GM12878 (cell line): ENCODE results near the gene NUB1. TPM values are rescaled to one million over a fixed set of nuclear protein-coding genes. Genes with fewer than 3 reads are reported as not detected.
A peak's percentile ranks its signal among the peaks of the same experiment; 100 is the strongest.

Source experiments
- ATAC-seq: fragments of 200-7000 bp; cut with Tn5 transposase; 3 replicates; pipeline ENCODE4 v1.9.1; 2020; ENCODE audit warnings: mild to moderate bottlenecking, moderate library complexity
- BruUV-seq: library from RNA; stranded (reverse); fragments of 400-500 nt; replicated peaks from 2 replicates; lab custom pipeline; 2021; lab: Mats Ljungman, UMichigan
- CTCF ChIA-PET: fragments of 300-600 bp; sonication (Branson Sonifier 250); formaldehyde crosslinking; extraction: SDS; loops from one replicate; lab custom pipeline; 2021; ENCODE audit warnings: inconsistent platforms; lab: Yijun Ruan, JAX
- POLR2A ChIA-PET: fragments of 350-600 bp; formaldehyde crosslinking; extraction: SDS; loops from one replicate; lab custom pipeline; 2021; ENCODE audit warnings: inconsistent platforms; lab: Charles Lee
- RAD21 ChIA-PET: fragments of 300-600 bp; sonication (Branson Sonifier 250); formaldehyde crosslinking; loops from one replicate; lab custom pipeline; 2023; ENCODE audit warnings: antibody characterized with exemption; ENCODE audit not compliant: unreplicated experiment; lab: Charles Lee
- SMC1A ChIA-PET: fragments of 300-600 bp; sonication (Branson Sonifier 250); formaldehyde crosslinking; loops from one replicate; lab custom pipeline; 2023; ENCODE audit not compliant: unreplicated experiment, uncharacterized antibody; lab: Charles Lee
- DNase-seq: peaks from one replicate; pipeline ENCODE4 v3.0.0-alpha.2; 2011; ENCODE audit warnings: low read depth, low spot score
- FAIRE-seq: peaks from 3 replicates; lab custom pipeline; 2011; peaks lifted over from hg19 to GRCh38; lab: Jason Lieb, UNC
- H2AFZ ChIP-seq: 2 replicates; pipeline ENCODE4 v1.6.0; 2011; ENCODE audit warnings: low read depth, low read length, control low read depth; ENCODE audit not compliant: control insufficient read depth
- H3K27ac ChIP-seq: 2 replicates; pipeline ENCODE4 v1.5.1; 2011; ENCODE audit warnings: control low read depth; ENCODE audit not compliant: control insufficient read depth, insufficient read depth
- H3K27me3 ChIP-seq, 2 experiments: replicated peaks in 1 of 2; 2 replicates each; pipeline versions ENCODE4 v1.6.0 to v1.6.1; 2011; ENCODE audit warnings: low read length in 1 of 2; ENCODE audit not compliant: control insufficient read depth in 2 of 2, insufficient read depth in 2 of 2
- H3K36me3 ChIP-seq, 2 experiments: 2 replicates each; pipeline ENCODE4 v1.5.1; 2011; ENCODE audit warnings: low read length in 1 of 2; ENCODE audit not compliant: control insufficient read depth in 2 of 2, insufficient read depth in 2 of 2
- H3K4me1 ChIP-seq: 2 replicates; pipeline ENCODE4 v1.6.1; 2011; ENCODE audit warnings: mild to moderate bottlenecking, low read length, moderate library complexity, mixed read lengths; ENCODE audit not compliant: control insufficient read depth, insufficient read depth
- H3K4me2 ChIP-seq: 2 replicates; pipeline ENCODE4 v1.6.0; 2011; ENCODE audit warnings: control low read depth; ENCODE audit not compliant: control insufficient read depth, insufficient read depth
- H3K4me3 ChIP-seq: fragments of 200-600 bp; sonication (generic); 2 replicates; pipeline ENCODE4 v1.5.1; 2016
- H3K79me2 ChIP-seq: 2 replicates; pipeline ENCODE4 v1.6.0; 2011; ENCODE audit warnings: low read length; ENCODE audit not compliant: control insufficient read depth, insufficient read depth
- H3K9ac ChIP-seq: 2 replicates; pipeline ENCODE4 v1.8.0; 2011; ENCODE audit warnings: low read length, control low read depth, mixed read lengths; ENCODE audit not compliant: control insufficient read depth, insufficient read depth
- H3K9me3 ChIP-seq: replicated peaks from 3 replicates; pipeline ENCODE4 v1.5.1; 2011; ENCODE audit warnings: mild to moderate bottlenecking, low read length; ENCODE audit not compliant: control insufficient read depth, insufficient read depth
- H4K20me1 ChIP-seq: 2 replicates; pipeline ENCODE4 v1.6.0; 2011; ENCODE audit not compliant: control insufficient read depth, insufficient read depth
- BACH1 ChIP-seq: fragments of 450-650 bp; IDR thresholded peaks from 2 replicates; pipeline ENCODE4 v1.6.1; 2017; ENCODE audit warnings: mild to moderate bottlenecking, borderline replicate concordance
- NBN ChIP-seq: fragments of 450-650 bp; IDR thresholded peaks from 2 replicates; pipeline ENCODE4 v1.6.1; 2016
- NFXL1 ChIP-seq: fragments of 450-650 bp; IDR thresholded peaks from 2 replicates; pipeline ENCODE4 v1.6.1; 2017; ENCODE audit warnings: antibody characterized with exemption, mild to moderate bottlenecking, borderline replicate concordance
- SPI1 ChIP-seq: IDR thresholded peaks from 2 replicates; pipeline ENCODE4 v1.6.1; 2011; ENCODE audit warnings: low read depth, mild to moderate bottlenecking, low read length, moderate library complexity, borderline replicate concordance; ENCODE audit not compliant: insufficient read depth
- WGBS: methylation state at CpG from one replicate; pipeline ENCODE4 v1.1.6; 2016; ENCODE audit warnings: low lambda C conversion rate; ENCODE audit not compliant: insufficient replicate concordance, insufficient coverage; ENCODE audit errors: missing lambda C conversion rate; 5-methylcytosine and 5-hydroxymethylcytosine counted together
- in situ Hi-C: fragments of 300-500 bp; cut with MboI; formaldehyde crosslinking; loops from 9 replicates; pipeline ENCODE4 v1.14.3; 2018; ENCODE audit warnings: mixed read lengths
- intact Hi-C: fragments of 100-400 bp; cut with micrococcal nuclease; formaldehyde crosslinking; loops from one replicate; pipeline ENCODE4 v1.14.2; 2022; ENCODE audit not compliant: unreplicated experiment
- polyA plus RNA-seq, 11 experiments: library from polyadenylated mRNA; depleted of rRNA in 4 of 11; unstranded in 6 of 11; stranded (reverse) in 5 of 11; fragments of >200 nt; fragmentation: Nextera tagmentation in 4 of 11; fragmentation: Illumina TruSeq in 1 of 11; extraction: Ambion mirVana in 4 of 11; extraction: Trizol in 1 of 11; gene quantifications; 1 replicate in 1 of 11; 2 replicates in 10 of 11; pipeline versions ENCODE4 v1.2.1 to v1.2.3, GENCODE V29; 2011 to 2016; ENCODE audit warnings: inconsistent platforms in 2 of 11, missing spikeins in 2 of 11, low read depth in 1 of 11
- total RNA-seq, 4 experiments: library from RNA; depleted of rRNA in 3 of 4; stranded (reverse); fragments of >200 nt in 3 of 4; fragmentation: Illumina TruSeq in 1 of 4; extraction: Trizol in 1 of 4; gene quantifications; 2 replicates each; pipeline versions ENCODE4 v1.2.1 to v1.2.3, GENCODE V29; 2013 to 2021

Gene NUB1
- total and polyA plus RNA-seq, 10 of the 15 experiments (the other 5 are each of a cell fraction or from before 2014, with no cell fraction given): 24.1 to 102 (median 49.0) TPM

- Histone ChIP-seq H3K27me3 (peaks cover 12 to 15% of the 10 kb centered on the region in 2 experiments), H3K79me2 (no peaks in the 10 kb centered on the region), H3K4me2 (no peak overlapping the region), H3K9me3 (no peaks in the 10 kb centered on the region), H3K4me1 (no peaks in the 10 kb centered on the region), H2AFZ (no peak overlapping the region; the same call in 1 of the 2 replicates), H4K20me1 (no peaks in the 10 kb centered on the region), H3K9ac (no peak overlapping the region), H3K36me3 (no peaks in the 10 kb centered on the region), H3K4me3 (no peak overlapping the region), H3K27ac (no peak overlapping the region)
- ChIA-PET SMC1A (no interaction called here), POLR2A (interaction anchor here (0.7 kb wide), 1 partner anchor 57 kb away, joined by 3 read pairs; no protein-coding TSS in a partner anchor), RAD21 (interaction anchor here (1.6 kb wide), 1 partner anchor 107 kb away, joined by 3 read pairs; no protein-coding TSS in a partner anchor), CTCF (no interaction called here)
- DNase-seq: no peak
- BruUV-seq: no TSS peak
- no peak for TF ChIP-seq NFXL1
- TF ChIP-seq BACH1: no peak
- intact Hi-C loops: no loop called here
- in situ Hi-C loops: no loop called here
- ATAC-seq: no peak
- 34% methylated on average over 54 of the region's 55 CpGs for WGBS
- no peak for FAIRE-seq
Observed at GRCh38 chr7:151410405-151411390, 69.1 kb downstream of the NUB1 start.

GRCh38 chr7:151411551-151411950 lies 69.9 kb downstream of the NUB1 start:
- ChIA-PET CTCF (interaction anchor here (0.6 to 1.2 kb wide), 2 partner anchors 37 to 86 kb away, joined by 3 to 4 read pairs; no protein-coding TSS in a partner anchor), POLR2A (interaction anchor here (0.6 to 0.7 kb wide), 2 partner anchors 29 to 58 kb away, joined by 3 to 6 read pairs; no protein-coding TSS in a partner anchor), RAD21 (interaction anchor here (0.8 to 1.6 kb wide), 2 partner anchors 59 to 106 kb away, joined by 3 to 4 read pairs; no protein-coding TSS in a partner anchor), SMC1A (no interaction called here)
- DNase-seq (no peak), FAIRE-seq (no peak), ATAC-seq (peak; percentile 40)
- BruUV-seq: no TSS peak
- Histone ChIP-seq H3K4me2 (no peak overlapping the region), H4K20me1 (no peaks in the 10 kb centered on the region), H3K9me3 (no peaks in the 10 kb centered on the region), H3K4me1 (no peaks in the 10 kb centered on the region), H3K36me3 (no peaks in the 10 kb centered on the region), H3K4me3 (no peak overlapping the region), H3K27ac (no peak overlapping the region), H3K79me2 (no peaks in the 10 kb centered on the region), H2AFZ (no peak overlapping the region), H3K9ac (no peak overlapping the region), H3K27me3 (peaks cover 12 to 15% of the 10 kb centered on the region in 2 experiments)
- in situ Hi-C loops (no loop called here), intact Hi-C loops (no loop called here)
- TF ChIP-seq NBN (no peak), SPI1 (peak; percentile 62)
- 7% methylated on average over 6 of the region's 6 CpGs for WGBS
